GM21529 (cell line): ENCODE data around the gene DOCK1.

ENCODE experiments used
- ATAC-seq: cut with Tn5 transposase; IDR thresholded peaks from one replicate; pipeline ENCODE4 v1.9.1; 2021; ENCODE audit not compliant: unreplicated experiment

Gene DOCK1

GRCh38 chr10:127196282-127197153, 291.3 kb downstream of the DOCK1 start, which contains the start of gene INSYN2A:
TSS of gene INSYN2A (minus strand) at chr10:127196591. CDS start at chr10:127176395, 20,196 bp downstream.
- ATAC-seq: no peak

- no peak for ATAC-seq
Measured at GRCh38 chr10:127197154-127197432, 291.9 kb downstream of the DOCK1 start.

- no peak for ATAC-seq
Measured at GRCh38 chr10:127198307-127198706, 293.1 kb downstream of the DOCK1 start.

GRCh38 chr10:127198721-127199120, 293.5 kb downstream of the DOCK1 start:
- no peak for ATAC-seq

GRCh38 chr10:127200646-127201045, 295.4 kb downstream of the DOCK1 start:
- no peak for ATAC-seq

- no peak for ATAC-seq
Measured at GRCh38 chr10:127203067-127203466, 297.8 kb downstream of the DOCK1 start.

GRCh38 chr10:127207081-127207480, 301.9 kb downstream of the DOCK1 start:
- ATAC-seq: no peak

- no peak for ATAC-seq
Measured at GRCh38 chr10:127210936-127211466, 305.8 kb downstream of the DOCK1 start.

- ATAC-seq: no peak
Measured at GRCh38 chr10:127215866-127216265, 310.6 kb downstream of the DOCK1 start.

- ATAC-seq: no peak
Measured at GRCh38 chr10:127216274-127216673, 311.0 kb downstream of the DOCK1 start.

GRCh38 chr10:127216786-127217185, 311.6 kb downstream of the DOCK1 start:
- ATAC-seq: no peak

- no peak for ATAC-seq
Measured at GRCh38 chr10:127218658-127219057, 313.4 kb downstream of the DOCK1 start.

GRCh38 chr10:127221281-127221680, 316.1 kb downstream of the DOCK1 start:
- no peak for ATAC-seq

GRCh38 chr10:127227027-127227426, 321.8 kb downstream of the DOCK1 start:
- ATAC-seq: no peak

GRCh38 chr10:127227663-127228062, 322.4 kb downstream of the DOCK1 start:
- ATAC-seq: no peak

GRCh38 chr10:127228195-127228787, 323.1 kb downstream of the DOCK1 start:
- ATAC-seq: no peak

- no peak for ATAC-seq
Measured at GRCh38 chr10:127234306-127234800, 329.1 kb downstream of the DOCK1 start.

GRCh38 chr10:127236266-127236665, 331.0 kb downstream of the DOCK1 start:
- ATAC-seq: no peak

GRCh38 chr10:127242914-127243313, 337.7 kb downstream of the DOCK1 start:
- no peak for ATAC-seq

- ATAC-seq: no peak
Measured at GRCh38 chr10:127243490-127244272, 338.5 kb downstream of the DOCK1 start.

- ATAC-seq: no peak
Measured at GRCh38 chr10:127245456-127245855, 340.2 kb downstream of the DOCK1 start.
